Stimulated activated naive CD4-positive, alpha-beta T cell treated with Interleukin-2 at 50 U/mL for 16 hours (primary cell): ENCODE measurements around the gene CHST11.

Source experiments
- DNase-seq: peaks from one replicate; lab custom pipeline; 2025; lab: John Stamatoyannopoulos, UW

CHST11 gene

GRCh38 chr12:104721039-104721405 lies 264.3 kb downstream of the CHST11 start:
- no peak for DNase-seq

GRCh38 chr12:104721936-104722335 lies 265.2 kb downstream of the CHST11 start:
- no peak for DNase-seq

GRCh38 chr12:104722601-104723534 lies 266.1 kb downstream of the CHST11 start:
- no peak for DNase-seq

GRCh38 chr12:104723895-104724294 lies 267.1 kb downstream of the CHST11 start:
- no peak for DNase-seq

DNA sequence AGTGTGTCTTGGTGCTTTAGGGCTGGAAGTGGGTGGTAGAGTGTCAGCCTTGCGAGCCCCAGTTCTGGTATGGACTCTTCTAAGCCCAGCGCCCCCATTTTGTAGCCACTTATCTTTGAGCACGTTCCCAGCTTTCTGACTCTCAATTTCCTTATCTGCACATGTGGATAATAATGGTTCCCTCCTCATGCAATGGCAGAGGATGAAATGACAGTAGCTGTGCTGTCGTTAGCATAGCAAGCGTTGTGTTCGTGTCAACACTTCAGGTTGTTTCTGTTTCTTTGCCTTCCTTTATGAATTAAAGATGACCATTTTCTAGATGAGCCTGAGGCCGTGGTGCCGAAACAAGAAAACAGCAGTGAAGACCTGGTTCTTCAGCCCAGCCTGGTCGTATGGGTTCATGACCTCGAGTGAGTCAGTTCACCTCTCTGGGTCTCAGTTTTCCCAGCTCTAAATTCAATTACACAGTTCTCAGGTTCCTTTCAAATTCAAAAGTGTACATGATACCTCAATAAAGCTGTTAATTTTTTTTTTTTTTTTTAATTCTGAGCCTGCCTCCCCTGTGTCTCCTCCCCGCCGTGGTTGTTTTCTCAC lies 268.3 kb downstream of the CHST11 start:
- DNase-seq: no peak

DNA sequence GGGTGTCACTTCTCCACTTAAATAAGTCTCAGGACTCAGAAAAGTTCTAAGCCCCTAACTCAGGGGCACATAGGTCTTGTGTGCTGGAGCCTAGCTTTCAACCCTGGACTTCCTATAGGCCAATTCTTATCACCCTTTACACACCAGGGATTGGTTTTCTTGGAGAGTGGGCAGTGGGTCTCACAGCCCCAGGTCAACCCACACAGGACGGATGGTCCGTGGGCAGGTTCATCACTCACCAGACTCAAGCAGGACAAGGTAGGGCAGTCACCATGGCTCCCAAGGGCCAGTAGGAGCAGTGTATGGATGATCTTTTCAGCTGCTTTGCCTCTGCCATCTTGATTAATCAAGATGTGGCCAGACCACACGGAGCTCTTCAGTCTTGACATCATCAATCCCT lies 268.9 kb downstream of the CHST11 start:
- DNase-seq: no peak

- DNase-seq: no peak
Measured at GRCh38 chr12:104727726-104728465, 271.1 kb downstream of the CHST11 start.

- DNase-seq: no peak
Measured at GRCh38 chr12:104729091-104729490, 272.3 kb downstream of the CHST11 start.

GRCh38 chr12:104729610-104730446 lies 273.1 kb downstream of the CHST11 start:
- no peak for DNase-seq

DNA sequence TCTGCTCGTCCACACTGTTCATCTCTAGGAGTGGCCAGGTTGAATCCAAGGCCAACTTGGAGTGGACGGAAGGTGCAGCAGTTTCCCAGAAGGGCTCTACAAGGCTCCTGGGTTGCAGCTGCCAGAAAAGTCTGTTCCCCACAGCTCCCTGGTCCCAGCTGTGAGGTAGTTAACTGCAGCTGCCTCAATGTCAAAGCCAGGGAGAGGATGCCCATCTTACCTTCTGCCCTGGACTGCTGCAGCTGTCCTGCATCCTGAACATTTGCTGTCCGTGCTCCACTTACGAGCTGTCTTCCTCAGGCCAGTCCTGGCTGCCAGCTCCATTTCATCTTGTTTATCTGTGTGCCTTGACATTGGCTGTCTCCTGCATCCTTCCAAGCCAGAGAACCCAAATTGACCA lies 274.0 kb downstream of the CHST11 start:
- no peak for DNase-seq

GRCh38 chr12:104733717-104734175 lies 277.0 kb downstream of the CHST11 start:
- DNase-seq: no peak

- DNase-seq: no peak
Measured at GRCh38 chr12:104734541-104735095, 277.9 kb downstream of the CHST11 start.

DNA sequence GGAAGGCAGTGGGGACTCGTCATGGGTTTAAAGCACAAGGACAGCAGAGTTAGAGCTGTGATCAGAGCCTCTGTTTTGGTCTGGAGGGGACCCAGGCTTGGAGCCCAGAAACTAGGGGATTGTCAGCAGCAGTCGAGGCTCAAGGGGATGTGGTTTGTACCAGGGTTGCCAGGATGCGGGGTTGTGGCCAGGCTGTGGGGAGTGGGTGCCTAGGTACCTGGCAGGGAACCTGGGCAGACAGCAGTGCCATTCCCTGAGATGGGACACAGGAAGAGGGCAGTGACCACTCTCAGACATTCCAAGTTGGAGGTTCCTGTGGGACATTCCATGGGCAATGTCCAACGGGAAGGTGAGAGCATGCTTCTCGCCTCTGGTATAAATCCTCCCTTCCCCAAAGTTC lies 279.1 kb downstream of the CHST11 start:
- DNase-seq: no peak

- no peak for DNase-seq
Measured at GRCh38 chr12:104736307-104736706, 279.6 kb downstream of the CHST11 start.

- no peak for DNase-seq
Measured at GRCh38 chr12:104737113-104737512, 280.4 kb downstream of the CHST11 start.

- no peak for DNase-seq
Measured at GRCh38 chr12:104737791-104738301, 281.1 kb downstream of the CHST11 start.

DNA sequence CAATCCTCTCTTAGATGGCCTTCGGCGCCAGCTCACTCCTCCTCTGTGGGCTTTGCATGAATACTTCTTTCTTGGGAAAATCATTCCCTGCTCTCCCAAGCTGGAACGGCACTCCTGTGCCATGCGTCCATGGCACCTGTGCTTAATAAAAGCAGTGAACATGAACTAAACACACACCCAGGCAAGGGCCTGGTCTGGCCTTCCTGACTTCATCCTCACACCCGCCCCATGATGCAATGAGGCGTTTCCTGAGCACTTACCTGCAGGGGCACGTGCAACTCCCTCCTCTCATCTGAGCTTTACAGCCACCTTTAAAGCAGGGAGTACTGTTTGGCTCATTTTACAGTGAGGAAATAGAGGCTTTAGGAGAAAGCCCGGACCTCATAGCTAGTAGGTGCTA lies 281.6 kb downstream of the CHST11 start:
- DNase-seq: no peak

DNA sequence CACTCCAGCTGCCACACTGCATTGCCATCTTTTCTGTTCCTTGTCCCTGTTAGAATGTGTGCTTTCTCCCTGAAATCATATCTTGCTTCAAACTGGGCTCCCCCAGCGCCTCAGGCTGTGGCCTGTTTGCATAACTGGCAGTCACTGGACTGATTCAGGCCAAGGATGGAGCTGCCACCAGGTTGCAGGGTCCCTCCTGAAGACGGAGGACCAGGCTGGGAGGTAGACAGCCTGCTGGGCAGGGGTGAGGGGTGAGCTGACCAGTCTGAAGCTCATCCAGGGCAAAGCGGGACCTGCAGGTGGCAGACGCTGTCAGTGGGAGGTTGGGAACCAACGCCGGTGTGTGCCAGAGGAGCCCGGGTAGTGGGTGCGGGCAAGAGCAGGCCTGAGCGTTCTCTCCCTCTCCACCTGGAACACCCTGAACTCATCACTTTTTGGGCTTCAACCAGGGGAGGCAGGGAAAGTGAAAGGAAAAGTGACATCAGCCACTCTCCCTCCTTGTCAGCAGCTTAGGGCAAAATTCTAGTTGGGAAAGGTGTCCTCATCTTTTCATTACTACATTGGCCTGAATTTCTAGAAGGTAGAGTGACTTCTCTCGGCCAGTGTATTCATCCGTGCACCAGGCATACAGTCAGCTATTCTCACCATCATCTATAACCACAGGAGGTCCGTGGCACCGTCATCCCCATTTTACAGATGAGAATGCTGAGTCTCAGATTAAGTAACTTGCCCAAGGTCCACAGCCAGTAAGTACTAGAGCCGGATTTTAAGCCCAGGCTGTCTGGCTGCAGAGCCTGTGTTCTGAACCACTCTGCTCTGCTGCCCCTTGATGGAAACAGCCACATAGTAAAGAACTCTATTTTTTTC lies 282.3 kb downstream of the CHST11 start:
- DNase-seq: no peak

DNA sequence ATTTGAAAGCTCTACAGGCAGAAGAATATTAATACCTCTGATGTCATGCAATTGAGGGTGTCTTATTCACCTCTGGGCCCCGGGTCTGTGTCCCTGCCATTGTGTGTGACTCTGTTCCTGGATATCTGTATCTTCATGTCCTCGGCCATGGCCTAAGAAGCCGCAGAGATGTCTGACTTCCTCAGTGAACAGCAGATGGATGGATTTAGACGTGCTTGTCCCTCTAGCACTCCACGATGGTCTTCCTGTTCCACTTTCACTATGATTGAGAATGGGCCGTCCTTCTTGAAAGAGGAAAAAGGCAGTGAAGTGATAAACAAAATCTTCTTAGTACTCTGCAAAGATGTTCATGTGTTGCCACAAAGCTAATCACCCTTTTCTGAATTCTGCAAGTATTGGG lies 283.9 kb downstream of the CHST11 start:
- no peak for DNase-seq

GRCh38 chr12:104741077-104741476 lies 284.3 kb downstream of the CHST11 start:
- no peak for DNase-seq
